Lung (tissue), 12 donors: ENCODE results near the gene PRDM12. TPM values are rescaled to one million over a fixed set of nuclear protein-coding genes. Genes with fewer than 3 reads are reported as not detected.

ENCODE experiments used
- ATAC-seq: fragments of 200-7000 bp; cut with Tn5 transposase; one replicate; pipeline ENCODE4 v1.9.1; 2020; ENCODE audit warnings: moderate number of reproducible peaks; ENCODE audit not compliant: insufficient read depth, low FRiP score
- DNase-seq, 3 donors: peaks; one replicate each; pipeline ENCODE4 v3.0.0-alpha.2; 2013 to 2017
- H3K27ac ChIP-seq, 2 donors: one replicate each; pipeline ENCODE4 v1.5.1; 2013; ENCODE audit warnings: mild to moderate bottlenecking in 2 of 2, moderate library complexity in 2 of 2, control low read depth in 1 of 2, inconsistent platforms in 1 of 2, low read depth in 1 of 2, low read length in 1 of 2
- H3K27me3 ChIP-seq, 3 donors: one replicate each; pipeline ENCODE4 v1.5.1; 2013; ENCODE audit warnings: low read length in 2 of 3; ENCODE audit not compliant: control insufficient read depth in 3 of 3, insufficient read depth in 3 of 3
- H3K36me3 ChIP-seq, 4 donors: one replicate each; pipeline ENCODE4 v1.5.1; 2013; ENCODE audit warnings: low read length in 4 of 4, mild to moderate bottlenecking in 1 of 4, moderate library complexity in 1 of 4; ENCODE audit not compliant: control insufficient read depth in 4 of 4, insufficient read depth in 4 of 4
- H3K4me1 ChIP-seq, 5 donors: one replicate each; pipeline ENCODE4 v1.5.1; 2013; ENCODE audit warnings: low read length in 5 of 5, mild to moderate bottlenecking in 2 of 5, moderate library complexity in 1 of 5; ENCODE audit not compliant: control insufficient read depth in 5 of 5, insufficient read depth in 5 of 5
- H3K4me3 ChIP-seq: one replicate; pipeline ENCODE4 v1.5.1; 2013; ENCODE audit warnings: mild to moderate bottlenecking, control low read depth, moderate library complexity
- H3K9ac ChIP-seq, 2 donors: one replicate each; pipeline ENCODE4 v1.5.1; 2013; ENCODE audit warnings: low read length in 2 of 2, control low read depth in 1 of 2; ENCODE audit not compliant: insufficient read depth in 1 of 2
- H3K9me3 ChIP-seq, 4 donors: one replicate each; pipeline ENCODE4 v1.5.1; 2013; ENCODE audit warnings: low read length in 3 of 4, mild to moderate bottlenecking in 1 of 4, moderate library complexity in 1 of 4; ENCODE audit not compliant: control insufficient read depth in 4 of 4, insufficient read depth in 3 of 4
- CTCF ChIP-seq: IDR thresholded peaks from 2 replicates; pipeline ENCODE4 v1.5.1; 2012; ENCODE audit warnings: mild to moderate bottlenecking; ENCODE audit errors: control extremely low read depth, extremely low read depth
- WGBS, 2 donors: extraction: QIAGEN DNeasy Blood & Tissue Kit; methylation state at CpG; one replicate each; pipeline ENCODE4 v1.1.7; 2013; 5-methylcytosine and 5-hydroxymethylcytosine counted together
- polyA plus RNA-seq, 2 donors: library from polyadenylated mRNA; stranded (reverse); fragments of 200-250 nt; gene quantifications; one replicate each; pipeline ENCODE4 v1.2.1, GENCODE V29; 2013
- total RNA-seq, 2 donors: library from RNA; depleted of rRNA in 1 of 2; stranded (reverse); fragments of >200 nt in 1 of 2; gene quantifications; one replicate each; pipeline ENCODE4 v1.2.1, GENCODE V29; 2014 to 2021
- donor health status: control.
- donor health status: control.
- donor health status: Bipolar disorder and iron deficiency.
- donor health status: healthy.
- donor health status: DM: yes; HTN: yes; CAD: no.

Gene PRDM12
- total and polyA plus RNA-seq, 4 donors: 0.05 to 0.09 TPM; not detected in 2

- no peak for TF ChIP-seq CTCF
- no peak for ATAC-seq
- WGBS, 2 donors: 94 to 95% methylated on average over 9 of the region's 9 CpGs
Observed at GRCh38 chr9:130636648-130637020, 27.8 kb upstream of the PRDM12 start.

GRCh38 chr9:130638284-130639123, 25.9 kb upstream of the PRDM12 start:
- Histone ChIP-seq H3K27ac (no peak overlapping the region), H3K27me3 (no peaks in the 10 kb centered on the region), H3K4me1 (no peaks in the 10 kb centered on the region), H3K36me3 (peaks cover 2 to 38% (median 4%) of the 10 kb centered on the region in 4 donors), H3K4me3 (no peak overlapping the region), H3K9ac (no peak overlapping the region), H3K9me3 (no peaks in the 10 kb centered on the region)
- ATAC-seq (no peak), DNase-seq (no peak)
- WGBS, 2 donors: 89 to 91% methylated on average over 37 of the region's 37 CpGs
- no peak for TF ChIP-seq CTCF

More at GRCh38 chr9:130636648-130637020, 27.8 kb upstream of the PRDM12 start:
- Histone ChIP-seq H3K9me3 (no peaks in the 10 kb centered on the region), H3K36me3 (peaks cover 8 to 56% (median 10%) of the 10 kb centered on the region in 4 donors), H3K4me1 (no peaks in the 10 kb centered on the region), H3K4me3 (no peak overlapping the region), H3K9ac (no peak overlapping the region), H3K27ac (no peak overlapping the region), H3K27me3 (no peaks in the 10 kb centered on the region)
- no peak for DNase-seq

- DNase-seq: peak in 1 of 3 donors; percentile 14
- 75 to 76% methylated on average over 20 of the region's 20 CpGs for WGBS, 2 donors
- H3K4me1 ChIP-seq: no peaks in the 10 kb centered on the region
- no peak overlapping the region for H3K27ac ChIP-seq
- H3K27me3 ChIP-seq: no peaks in the 10 kb centered on the region
- H3K4me3 ChIP-seq: no peak overlapping the region
- ATAC-seq: no peak
- H3K36me3 ChIP-seq: peaks cover 0 to 31% (median 4%) of the 10 kb centered on the region in 4 donors
- H3K9ac ChIP-seq: no peak overlapping the region
- TF ChIP-seq CTCF: no peak
- H3K9me3 ChIP-seq: no peaks in the 10 kb centered on the region
Observed at GRCh38 chr9:130639124-130639765, 25.1 kb upstream of the PRDM12 start.
